Breast epithelium (tissue), 3 donors: ENCODE data around the gene SNAPC2.

Experiments
- CTCF ChIP-seq, 3 donors: fragments of 450-650 bp; IDR thresholded peaks; one replicate each; pipeline ENCODE4 v1.5.1; 2016 to 2017; ENCODE audit warnings: antibody characterized with exemption in 3 of 3, mild to moderate bottlenecking in 3 of 3, moderate library complexity in 3 of 3
- POLR2A ChIP-seq: fragments of 450-650 bp; IDR thresholded peaks from one replicate; pipeline ENCODE4 v1.6.1; 2016; ENCODE audit warnings: antibody characterized with exemption, mild to moderate bottlenecking, moderate library complexity
- POLR2AphosphoS5 ChIP-seq, 3 donors: sonication (generic); formaldehyde crosslinking; IDR thresholded peaks; one replicate each; pipeline ENCODE4 v1.6.1; 2017; ENCODE audit warnings: antibody characterized with exemption in 3 of 3

GRCh38 chr19:7934766-7935165 is 14.6 kb downstream of the SNAPC2 start:
- TF ChIP-seq CTCF (IDR thresholded peaks at IDR 0.05) (no peak), POLR2AphosphoS5 (IDR thresholded peaks at IDR 0.05) (no peak), POLR2A (no peak)
